ENCODE data around the gene IL21R.

IL21R gene

GRCh38 chr16:27468941-27469531 is 67.1 kb downstream of the IL21R start:
- no peak for DNase-seq

- no peak for DNase-seq
These were observed 68.8 kb downstream of the IL21R start for GRCh38 chr16:27470567-27471431.

GRCh38 chr16:27471661-27472060 is 69.7 kb downstream of the IL21R start:
- DNase-seq = no peak

DNA sequence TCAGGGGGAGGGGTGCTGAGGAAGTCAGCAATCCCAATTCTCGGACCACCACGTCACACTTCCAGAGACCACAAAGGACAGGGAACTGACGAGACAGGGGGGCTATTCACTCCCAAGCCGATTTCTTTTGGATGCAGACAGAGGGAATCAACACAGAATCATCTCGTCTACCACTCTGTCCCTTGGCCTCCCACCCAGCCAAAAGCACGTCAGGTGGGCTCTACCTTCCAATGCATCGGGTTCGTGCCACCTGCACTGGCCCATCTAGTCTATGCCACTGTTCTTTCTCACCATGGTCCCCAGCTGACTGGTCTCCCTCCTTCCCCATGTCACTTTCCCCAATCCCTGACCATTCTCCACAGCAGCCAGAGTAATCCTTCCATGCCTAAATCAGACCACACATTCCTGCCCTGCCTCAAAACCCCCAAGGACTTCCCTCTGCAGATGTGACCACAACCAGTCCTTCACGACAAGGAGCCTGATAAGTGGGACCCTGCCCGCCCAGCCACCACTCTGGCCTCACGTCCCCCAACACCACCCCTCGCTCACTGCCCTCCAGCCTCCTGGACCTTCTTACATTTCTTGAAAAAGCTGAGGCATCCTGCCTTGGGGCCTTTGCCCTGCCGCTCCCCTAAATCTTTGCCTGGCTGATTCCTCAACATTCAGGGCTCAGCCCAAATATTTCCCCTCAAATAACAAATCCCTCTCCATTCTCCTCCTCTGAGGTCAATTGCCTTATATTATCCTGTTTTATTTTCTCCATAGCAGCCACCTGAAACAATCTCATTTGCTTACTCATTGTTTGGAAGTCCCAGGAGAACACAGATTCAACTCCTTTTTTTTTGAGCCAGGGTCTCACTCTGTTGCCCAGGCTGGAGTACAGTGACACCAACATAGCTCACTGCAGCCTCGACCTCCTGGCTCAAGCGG is 70.4 kb downstream of the IL21R start:
- DNase-seq = no peak

DNA sequence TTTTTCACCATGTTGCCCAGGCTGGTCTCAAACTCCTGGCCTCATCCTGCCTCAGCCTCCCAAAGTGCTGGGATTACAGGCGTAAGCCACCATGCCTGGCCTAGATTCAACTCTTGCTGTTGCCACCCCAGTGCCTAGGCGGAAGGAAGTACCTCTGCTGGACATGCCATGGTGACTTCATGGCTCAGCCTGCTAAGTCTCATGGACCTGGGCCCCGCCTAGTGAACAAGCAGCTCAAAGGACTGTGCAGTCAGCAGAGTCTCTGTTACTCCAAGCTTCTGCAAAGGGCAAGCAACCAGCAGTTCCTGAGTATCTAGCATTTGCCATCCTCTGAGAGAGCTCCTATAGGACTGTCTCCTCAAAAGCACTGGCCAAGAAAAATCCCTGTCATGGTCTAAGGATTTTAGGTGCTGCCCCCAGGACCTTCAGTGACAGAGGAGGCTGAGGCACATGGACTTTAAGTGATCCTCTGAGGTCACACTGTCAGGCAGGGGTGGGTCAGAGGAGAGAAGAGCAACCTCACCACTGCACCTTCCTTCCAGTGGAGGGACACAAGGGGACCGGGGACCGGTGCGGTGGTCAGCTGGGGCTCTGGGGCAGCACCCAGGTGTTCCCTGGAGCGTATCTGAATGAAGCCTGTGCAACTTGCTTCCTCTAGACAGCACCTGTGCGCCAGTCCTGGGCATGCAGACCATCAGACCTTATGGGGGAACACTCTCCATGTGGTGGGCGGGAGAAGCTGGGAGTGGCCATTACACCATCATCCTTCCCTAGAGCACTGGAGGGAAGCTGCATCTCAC is 71.3 kb downstream of the IL21R start:
- DNase-seq = no peak

DNA sequence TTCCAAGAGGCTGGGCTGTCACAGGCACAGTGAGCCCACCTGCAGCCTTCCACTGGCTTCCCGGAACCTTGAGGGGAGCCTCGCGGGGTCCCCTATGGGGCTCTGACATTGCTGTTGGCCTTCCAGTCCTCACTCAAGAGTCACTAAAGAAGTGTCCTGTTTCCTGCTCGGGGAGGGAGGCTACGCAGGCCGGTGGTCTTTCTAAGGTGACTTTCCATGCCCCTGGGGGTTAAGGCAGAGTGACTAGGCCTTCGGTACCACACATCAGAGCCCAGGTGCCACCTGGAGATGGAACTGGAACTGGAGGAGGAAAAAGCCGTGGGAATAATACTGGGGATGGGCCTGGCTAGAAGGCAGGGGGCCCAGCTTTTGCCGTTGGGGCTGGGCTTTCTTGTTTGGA is 72.1 kb downstream of the IL21R start:
- no peak for DNase-seq

DNA sequence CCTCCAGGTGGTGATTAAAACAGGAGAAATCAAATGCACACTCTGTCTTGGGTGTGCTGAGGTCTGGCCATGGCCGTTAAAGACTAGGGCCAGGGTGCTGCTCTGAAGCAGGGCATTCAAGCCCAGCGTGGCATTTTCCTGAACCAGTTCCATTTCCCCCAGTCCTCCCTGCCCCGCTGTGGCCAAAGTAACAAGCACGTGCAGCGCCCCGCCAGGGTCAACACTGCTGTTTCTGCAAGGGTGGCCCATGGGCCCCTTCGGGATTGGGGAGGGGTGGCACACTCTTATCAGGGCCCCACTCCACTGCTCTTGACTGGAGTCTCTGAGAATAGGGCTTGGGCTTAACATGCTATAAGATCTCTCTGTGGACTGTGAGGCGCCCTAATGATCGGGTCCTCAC is 72.9 kb downstream of the IL21R start:
- no peak for DNase-seq

- no peak for DNase-seq
These were observed 73.6 kb downstream of the IL21R start for GRCh38 chr16:27475561-27475960.

- DNase-seq = no peak
These were observed 74.3 kb downstream of the IL21R start for GRCh38 chr16:27476240-27476639.

GRCh38 chr16:27480761-27481160 is 78.8 kb downstream of the IL21R start:
- no peak for DNase-seq

DNA sequence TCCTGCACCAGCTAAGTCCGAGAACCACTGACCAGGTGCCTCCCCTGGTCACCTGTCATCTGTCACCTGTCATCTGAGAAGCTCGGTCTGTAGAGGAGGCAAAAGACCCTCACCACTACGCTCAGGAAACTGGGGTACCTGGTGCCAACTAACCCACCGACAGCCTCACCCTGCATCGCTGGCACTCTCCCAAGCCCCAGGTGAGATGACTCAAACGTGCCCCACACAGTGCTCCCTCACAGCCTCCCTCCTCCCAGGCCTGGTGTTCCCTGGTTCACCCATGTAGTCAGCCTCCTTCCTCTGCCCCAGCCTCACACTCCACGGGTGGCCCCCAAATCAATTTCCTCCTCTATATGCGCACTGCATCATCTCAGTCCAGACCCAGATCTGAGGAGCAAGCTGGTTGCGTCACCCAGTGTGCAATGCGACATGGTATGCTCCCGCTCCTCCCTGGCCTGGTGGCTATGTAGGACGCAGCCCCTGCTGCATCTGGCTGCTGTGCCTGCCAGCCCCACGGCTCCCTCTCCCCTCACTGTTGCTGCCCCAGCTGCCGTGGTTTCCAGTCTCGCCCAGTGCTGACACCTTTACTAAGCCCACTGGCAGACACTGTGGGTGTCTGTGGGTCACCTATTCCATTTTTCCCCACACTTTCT is 79.4 kb downstream of the IL21R start:
- no peak for DNase-seq

DNA sequence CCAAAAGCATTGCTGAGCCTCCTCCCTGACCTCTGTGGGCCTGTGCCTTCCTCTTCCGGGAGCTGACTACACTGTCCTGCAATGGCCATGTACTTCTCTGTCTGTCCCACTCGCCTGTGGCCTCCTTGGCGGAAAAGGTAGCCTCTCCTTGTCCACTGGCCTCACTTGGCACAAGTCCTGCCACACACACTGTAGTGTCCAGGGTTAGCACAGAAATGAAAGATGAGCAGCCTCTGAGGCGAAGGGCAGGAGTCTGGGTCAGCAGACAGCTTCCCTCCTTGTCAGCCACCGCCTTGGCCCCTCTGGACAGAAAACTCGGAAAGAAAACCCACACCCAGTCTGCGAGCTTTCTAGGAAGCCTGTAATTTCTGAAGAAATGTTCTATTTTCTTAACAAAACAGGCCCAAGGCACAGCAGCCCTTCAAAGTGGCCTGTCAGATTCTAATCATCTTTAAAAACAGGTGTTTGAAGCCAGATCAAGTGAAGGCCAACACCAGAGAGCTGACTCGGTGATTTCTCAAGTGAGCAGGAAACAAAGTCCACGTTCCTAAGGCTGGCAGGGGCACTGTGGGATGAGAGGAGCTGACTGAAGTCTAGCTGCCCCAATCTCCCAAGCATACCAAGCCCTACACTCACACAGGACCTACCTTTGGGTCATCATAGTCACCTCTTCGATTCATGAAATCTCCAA is 80.6 kb downstream of the IL21R start:
- no peak for DNase-seq

GRCh38 chr16:27483088-27483437 is 81.1 kb downstream of the IL21R start:
- no peak for DNase-seq

DNA sequence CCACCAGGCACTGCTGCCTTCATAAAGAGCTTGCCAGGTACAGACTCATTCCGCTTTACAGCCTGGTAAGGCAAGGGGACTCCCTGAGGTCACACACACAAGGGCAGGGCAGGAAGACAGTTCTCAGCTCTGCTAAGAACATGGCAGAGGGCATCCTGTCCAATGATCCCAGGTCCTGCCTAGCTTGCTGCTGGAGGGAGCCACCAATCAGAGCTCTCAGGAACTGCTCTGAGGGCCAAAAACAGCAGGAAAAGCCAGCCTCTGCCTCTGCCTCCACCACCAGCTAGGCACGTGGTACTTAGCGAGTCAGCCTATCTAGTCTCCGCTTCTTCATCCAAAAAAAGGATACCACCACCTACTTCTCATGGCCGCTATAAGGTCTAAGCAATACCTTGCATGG is 81.7 kb downstream of the IL21R start:
- DNase-seq = no peak

DNA sequence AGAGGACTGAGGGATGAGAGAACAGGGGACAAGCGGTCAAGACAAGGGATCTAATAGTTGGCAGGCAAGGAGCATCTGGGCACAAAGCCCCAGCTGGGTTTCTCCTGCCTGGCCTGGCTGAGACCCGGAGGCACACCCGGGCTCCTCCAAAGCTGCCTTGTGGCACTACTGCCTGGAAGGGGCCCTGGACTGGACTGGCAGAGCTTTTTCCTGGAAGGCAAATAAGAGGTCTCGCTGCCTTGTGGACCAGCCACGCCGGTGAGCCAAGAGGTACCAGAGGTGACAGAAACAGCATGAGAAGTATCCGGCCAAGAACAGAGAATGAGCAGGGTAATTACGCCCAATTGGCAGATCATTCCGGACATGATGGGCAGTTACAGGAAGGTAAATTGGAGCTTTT is 83.2 kb downstream of the IL21R start:
- no peak for DNase-seq

- DNase-seq = no peak
These were observed 83.8 kb downstream of the IL21R start for GRCh38 chr16:27485811-27486210.

DNA sequence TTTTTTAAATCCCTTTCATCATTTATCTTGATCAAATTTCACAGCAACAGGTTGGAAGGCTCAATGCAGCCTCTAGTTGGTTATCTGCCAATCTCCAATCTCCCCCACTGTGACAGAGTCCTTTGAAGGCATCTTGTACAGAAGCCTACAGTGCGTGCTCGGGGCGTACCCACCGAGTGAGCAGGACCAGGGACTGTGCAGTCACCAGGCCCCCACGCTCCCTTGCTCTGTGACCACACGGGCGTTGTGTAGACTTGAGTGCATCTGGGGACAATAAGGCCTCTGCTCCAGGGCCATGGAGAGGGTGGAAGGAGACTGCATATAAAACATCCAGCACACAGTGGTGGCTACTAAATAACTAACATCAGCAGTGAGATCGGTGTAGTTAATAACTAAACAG is 84.4 kb downstream of the IL21R start:
- no peak for DNase-seq

DNA sequence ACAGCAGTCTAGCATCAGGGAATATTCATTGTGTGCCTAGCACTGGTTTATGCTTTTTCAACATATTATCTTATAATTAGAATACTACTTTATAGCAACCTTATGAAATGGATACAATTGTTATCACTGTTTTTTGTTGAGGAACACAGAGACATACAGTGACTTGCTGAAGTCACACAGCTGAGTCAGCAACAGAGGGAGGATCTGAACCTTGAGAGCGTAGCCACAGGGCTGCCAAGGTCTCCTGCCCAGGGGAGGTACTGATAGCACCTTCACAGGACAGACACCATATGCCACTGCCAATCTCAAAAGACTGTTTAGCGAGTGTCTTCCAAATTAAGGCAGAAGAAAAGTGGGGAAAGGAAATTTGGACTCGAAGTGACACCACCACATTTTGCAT is 84.8 kb downstream of the IL21R start:
- no peak for DNase-seq

DNA sequence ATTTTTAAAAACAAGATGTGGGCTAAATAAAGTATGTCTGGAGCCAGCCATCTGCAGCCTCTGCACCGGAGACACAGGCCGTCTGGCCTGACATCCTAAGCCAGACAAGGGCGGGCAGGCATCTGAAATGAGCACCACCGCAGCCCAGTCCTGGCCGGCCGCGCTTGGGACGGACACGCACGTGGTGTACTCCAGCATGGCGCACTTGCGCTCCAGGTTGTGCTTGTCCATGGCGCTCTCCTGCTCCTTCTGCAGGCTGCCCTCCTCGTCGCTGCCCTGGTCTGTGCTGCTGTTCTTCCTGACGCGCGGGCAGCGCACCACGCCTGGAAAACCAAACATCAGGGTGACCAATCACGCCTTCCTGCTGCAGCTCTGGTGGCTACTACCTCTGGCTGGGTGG is 87.4 kb downstream of the IL21R start:
- no peak for DNase-seq

DNA sequence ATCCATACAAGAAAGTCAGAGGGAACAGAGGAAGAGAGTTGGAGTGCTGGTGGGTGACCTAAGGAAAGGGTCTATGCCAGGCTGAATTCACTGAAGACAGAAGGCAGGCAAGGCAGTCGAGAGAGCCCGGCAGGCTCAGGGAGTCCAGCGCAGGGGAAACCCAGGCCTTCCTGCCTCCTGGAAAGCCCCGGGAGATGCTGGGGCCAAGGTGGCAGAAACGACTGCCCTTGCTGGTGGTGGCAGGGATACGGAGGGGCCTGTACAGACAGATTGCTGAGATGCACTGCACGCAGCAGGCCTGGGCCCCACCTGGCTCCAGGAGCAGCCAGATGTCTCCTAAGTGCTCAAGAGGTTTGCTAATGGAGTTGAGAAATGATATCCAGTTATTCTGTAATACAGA is 87.9 kb downstream of the IL21R start:
- DNase-seq = no peak

DNA sequence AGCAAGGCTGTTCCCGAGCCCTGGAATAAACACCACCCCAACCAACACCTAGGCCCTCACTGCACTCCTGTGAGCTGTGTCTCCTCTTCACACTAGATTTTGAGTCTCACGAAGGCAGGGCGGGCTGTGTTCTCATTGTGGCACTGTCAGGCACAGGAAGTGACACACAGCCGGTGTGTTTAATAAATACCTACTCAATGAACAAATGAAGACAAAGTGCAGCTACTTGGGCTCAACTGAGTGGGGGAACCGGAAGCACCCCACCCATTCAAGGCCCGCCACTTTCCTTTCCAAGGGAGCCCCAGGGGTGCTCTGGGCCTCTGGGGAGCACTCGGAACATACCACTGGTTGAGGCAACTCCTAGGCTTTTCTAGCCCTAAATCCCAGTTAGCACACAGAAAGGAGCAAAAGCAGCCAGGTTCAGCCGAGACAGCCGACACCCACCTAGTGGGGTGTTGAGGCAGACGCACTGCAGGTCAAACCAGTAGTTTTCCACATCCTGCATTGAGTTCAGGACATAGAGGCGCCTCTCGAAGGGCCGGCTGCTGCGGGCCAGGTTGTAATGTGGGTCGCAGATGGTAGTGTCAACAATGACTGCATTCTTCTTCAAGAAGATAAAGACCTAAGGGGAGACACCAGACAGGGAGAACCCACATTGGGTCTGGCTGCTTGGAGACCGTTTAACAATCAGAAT is 90.1 kb downstream of the IL21R start:
- no peak for DNase-seq
